Measurements from ENCODE around the gene UBFD1.
"Not testable (repeated sequence)": the region's sequence is repeated elsewhere in the genome, so short reads cannot be mapped to it uniquely, and the experiment has no call there.

Gene UBFD1

GRCh38 chr16:23556881-23557778, at the start of gene UBFD1, which contains the start of gene EARS2:
Gene UBFD1 (plus strand): TSS chr16:23557727. CDS start chr16:23557743, 16 bp downstream.
Gene EARS2 (minus strand): TSS chr16:23557350. CDS start chr16:23557343, 7 bp downstream.
- Mint-ChIP-seq H3K9me3 (no peaks in the 10 kb centered on the region), H3K4me3 (peak within 1 kb of the TSS; percentile 88), H3K27ac (peak within 1 kb of the TSS; percentile 96), H3K36me3 (ENCODE audit: low read depth) (peaks cover 37% of the 10 kb centered on the region), H3K27me3 (no peaks in the 10 kb centered on the region), H3K4me1 (ENCODE audit: low read depth) (peaks cover 40% of the 10 kb centered on the region)

GRCh38 chr16:23508589-23509440, 48.7 kb upstream of the UBFD1 start:
- peak overlapping the region; percentile 86 for H3K4me3 Mint-ChIP-seq
- peak overlapping the region; percentile 88 for H3K27ac Mint-ChIP-seq
- H3K9me3 Mint-ChIP-seq = peaks cover 4% of the 10 kb centered on the region
- H3K27me3 Mint-ChIP-seq = no peaks in the 10 kb centered on the region
- peaks cover 61% of the 10 kb centered on the region for H3K4me1 Mint-ChIP-seq (ENCODE audit: low read depth)
- H3K36me3 Mint-ChIP-seq (ENCODE audit: low read depth) = peaks cover 20% of the 10 kb centered on the region

- peak overlapping the region; percentile 86 for H3K4me3 Mint-ChIP-seq
- peaks cover 61% of the 10 kb centered on the region for H3K4me1 Mint-ChIP-seq (ENCODE audit: low read depth)
- H3K27me3 Mint-ChIP-seq = no peaks in the 10 kb centered on the region
- H3K9me3 Mint-ChIP-seq = peaks cover 4% of the 10 kb centered on the region
- H3K36me3 Mint-ChIP-seq (ENCODE audit: low read depth) = peaks cover 26% of the 10 kb centered on the region
- peak overlapping the region; percentile 88 for H3K27ac Mint-ChIP-seq
Observed at GRCh38 chr16:23509441-23509754, 48.1 kb upstream of the UBFD1 start.

- H3K9me3 Mint-ChIP-seq = peaks cover 4% of the 10 kb centered on the region
- H3K4me3 Mint-ChIP-seq = peak overlapping the region; percentile 86
- peak overlapping the region; percentile 88 for H3K27ac Mint-ChIP-seq
- H3K4me1 Mint-ChIP-seq (ENCODE audit: low read depth) = peaks cover 61% of the 10 kb centered on the region
- peaks cover 29% of the 10 kb centered on the region for H3K36me3 Mint-ChIP-seq (ENCODE audit: low read depth)
- no peaks in the 10 kb centered on the region for H3K27me3 Mint-ChIP-seq
Observed at GRCh38 chr16:23509782-23510163, 47.8 kb upstream of the UBFD1 start.

- peak within 1 kb of the TSS; percentile 88 for H3K27ac Mint-ChIP-seq
- H3K4me3 Mint-ChIP-seq = peak within 1 kb of the TSS; percentile 86
- H3K36me3 Mint-ChIP-seq (ENCODE audit: low read depth) = peaks cover 32% of the 10 kb centered on the region
- peaks cover 4% of the 10 kb centered on the region for H3K9me3 Mint-ChIP-seq
- peaks cover 61% of the 10 kb centered on the region for H3K4me1 Mint-ChIP-seq (ENCODE audit: low read depth)
- H3K27me3 Mint-ChIP-seq = no peaks in the 10 kb centered on the region
Observed at GRCh38 chr16:23510164-23510914, 47.2 kb upstream of the UBFD1 start, which contains the start of gene GGA2. Gene GGA2 (minus strand): TSS chr16:23510494. CDS start chr16:23510411, 83 bp downstream.

- peak overlapping the region; percentile 87 for H3K27ac Mint-ChIP-seq
- H3K4me1 Mint-ChIP-seq (ENCODE audit: low read depth) = peaks cover 62% of the 10 kb centered on the region
- peak overlapping the region; percentile 82 for H3K4me3 Mint-ChIP-seq
- not testable (repeated sequence) for H3K9me3 Mint-ChIP-seq, H3K27me3 Mint-ChIP-seq
- peaks cover 34% of the 10 kb centered on the region for H3K36me3 Mint-ChIP-seq (ENCODE audit: low read depth)
Observed at GRCh38 chr16:23510915-23511270, 46.6 kb upstream of the UBFD1 start.

- Mint-ChIP-seq H3K4me1 (ENCODE audit: low read depth) (peaks cover 62% of the 10 kb centered on the region), H3K36me3 (ENCODE audit: low read depth) (peaks cover 36% of the 10 kb centered on the region), H3K9me3 (peaks cover 4% of the 10 kb centered on the region), H3K4me3 (peak overlapping the region; percentile 65), H3K27ac (no peak overlapping the region), H3K27me3 (no peaks in the 10 kb centered on the region)
Observed at GRCh38 chr16:23511731-23512130, 45.8 kb upstream of the UBFD1 start.

GRCh38 chr16:23512168-23512695, 45.3 kb upstream of the UBFD1 start:
- H3K4me3 Mint-ChIP-seq = no peak overlapping the region
- peaks cover 4% of the 10 kb centered on the region for H3K9me3 Mint-ChIP-seq
- H3K36me3 Mint-ChIP-seq (ENCODE audit: low read depth) = peaks cover 36% of the 10 kb centered on the region
- no peaks in the 10 kb centered on the region for H3K27me3 Mint-ChIP-seq
- no peak overlapping the region for H3K27ac Mint-ChIP-seq
- H3K4me1 Mint-ChIP-seq (ENCODE audit: low read depth) = peaks cover 60% of the 10 kb centered on the region

GRCh38 chr16:23514381-23515152, 43.0 kb upstream of the UBFD1 start:
- Mint-ChIP-seq H3K9me3 (no peaks in the 10 kb centered on the region), H3K36me3 (ENCODE audit: low read depth) (peaks cover 27% of the 10 kb centered on the region), H3K4me3 (peak overlapping the region; percentile 2), H3K27ac (peak overlapping the region; percentile 76), H3K4me1 (ENCODE audit: low read depth) (peaks cover 58% of the 10 kb centered on the region), H3K27me3 (no peaks in the 10 kb centered on the region)

GRCh38 chr16:23515881-23516280, 41.6 kb upstream of the UBFD1 start:
- H3K9me3 Mint-ChIP-seq = no peaks in the 10 kb centered on the region
- H3K4me1 Mint-ChIP-seq (ENCODE audit: low read depth) = peaks cover 57% of the 10 kb centered on the region
- no peak overlapping the region for H3K4me3 Mint-ChIP-seq
- H3K27me3 Mint-ChIP-seq = no peaks in the 10 kb centered on the region
- peaks cover 30% of the 10 kb centered on the region for H3K36me3 Mint-ChIP-seq (ENCODE audit: low read depth)
- no peak overlapping the region for H3K27ac Mint-ChIP-seq

- Mint-ChIP-seq H3K27ac (peak overlapping the region; percentile 54), H3K4me3 (no peak overlapping the region), H3K9me3 (no peaks in the 10 kb centered on the region), H3K27me3 (no peaks in the 10 kb centered on the region), H3K36me3 (ENCODE audit: low read depth) (peaks cover 37% of the 10 kb centered on the region), H3K4me1 (ENCODE audit: low read depth) (peaks cover 54% of the 10 kb centered on the region)
Observed at GRCh38 chr16:23516366-23517137, 41.0 kb upstream of the UBFD1 start.

- Mint-ChIP-seq H3K9me3 (no peaks in the 10 kb centered on the region), H3K27me3 (no peaks in the 10 kb centered on the region), H3K36me3 (ENCODE audit: low read depth) (peaks cover 55% of the 10 kb centered on the region), H3K27ac (no peak overlapping the region), H3K4me3 (no peak overlapping the region), H3K4me1 (ENCODE audit: low read depth) (peaks cover 52% of the 10 kb centered on the region)
Observed at GRCh38 chr16:23518435-23518891, 39.1 kb upstream of the UBFD1 start.

- H3K27me3 Mint-ChIP-seq = no peaks in the 10 kb centered on the region
- H3K4me1 Mint-ChIP-seq (ENCODE audit: low read depth) = peaks cover 46% of the 10 kb centered on the region
- H3K36me3 Mint-ChIP-seq (ENCODE audit: low read depth) = peaks cover 58% of the 10 kb centered on the region
- peak overlapping the region; percentile 38 for H3K27ac Mint-ChIP-seq
- no peaks in the 10 kb centered on the region for H3K9me3 Mint-ChIP-seq
- no peak overlapping the region for H3K4me3 Mint-ChIP-seq
Observed at GRCh38 chr16:23519282-23519681, 38.2 kb upstream of the UBFD1 start.

Measured in stimulated activated naive CD8-positive, alpha-beta T cell treated with anti-CD3 and anti-CD28 coated beads, Interleukin-15, Interleukin-2, amounts not matched to agents 100 ng/mL and 50 ng/mL, for 24 hours (primary cell).